Measurements from ENCODE around the gene KMT2A.

KMT2A gene

GRCh38 chr11:118544647-118545010 is 108.3 kb downstream of the KMT2A start:
- no peak overlapping the region for H2AFZ ChIP-seq (ENCODE audit: low read depth, low read length)
- H3K9me3 ChIP-seq (ENCODE audit: insufficient read depth, low read length) = no peaks in the 10 kb centered on the region
- no peak overlapping the region for H3K4me2 ChIP-seq (ENCODE audit: low read length)
- no peak overlapping the region for H3K4me3 ChIP-seq (ENCODE audit: low read length)
- no peak overlapping the region for H3K27ac ChIP-seq (ENCODE audit: low read length)
- H3K9ac ChIP-seq (ENCODE audit: low read length) = no peak overlapping the region
- H3K36me3 ChIP-seq (replicated peaks; ENCODE audit: low read depth, low read length) = no peaks in the 10 kb centered on the region
- H3K79me2 ChIP-seq (ENCODE audit: low read length) = no peaks in the 10 kb centered on the region
- no peaks in the 10 kb centered on the region for H4K20me1 ChIP-seq (ENCODE audit: insufficient read depth, low read length)
- no peaks in the 10 kb centered on the region for H3K4me1 ChIP-seq (ENCODE audit: low read length)
- no peak for TF ChIP-seq EZH2phosphoT487 (IDR thresholded peaks at IDR 0.05; ENCODE audit: low read depth)
- TF ChIP-seq, protein P1, sequence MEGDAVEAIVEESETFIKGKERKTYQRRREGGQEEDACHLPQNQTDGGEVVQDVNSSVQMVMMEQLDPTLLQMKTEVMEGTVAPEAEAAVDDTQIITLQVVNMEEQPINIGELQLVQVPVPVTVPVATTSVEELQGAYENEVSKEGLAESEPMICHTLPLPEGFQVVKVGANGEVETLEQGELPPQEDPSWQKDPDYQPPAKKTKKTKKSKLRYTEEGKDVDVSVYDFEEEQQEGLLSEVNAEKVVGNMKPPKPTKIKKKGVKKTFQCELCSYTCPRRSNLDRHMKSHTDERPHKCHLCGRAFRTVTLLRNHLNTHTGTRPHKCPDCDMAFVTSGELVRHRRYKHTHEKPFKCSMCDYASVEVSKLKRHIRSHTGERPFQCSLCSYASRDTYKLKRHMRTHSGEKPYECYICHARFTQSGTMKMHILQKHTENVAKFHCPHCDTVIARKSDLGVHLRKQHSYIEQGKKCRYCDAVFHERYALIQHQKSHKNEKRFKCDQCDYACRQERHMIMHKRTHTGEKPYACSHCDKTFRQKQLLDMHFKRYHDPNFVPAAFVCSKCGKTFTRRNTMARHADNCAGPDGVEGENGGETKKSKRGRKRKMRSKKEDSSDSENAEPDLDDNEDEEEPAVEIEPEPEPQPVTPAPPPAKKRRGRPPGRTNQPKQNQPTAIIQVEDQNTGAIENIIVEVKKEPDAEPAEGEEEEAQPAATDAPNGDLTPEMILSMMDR (IDR thresholded peaks at IDR 0.05; ENCODE audit: low read depth, low read length) = no peak
- no peaks in the 10 kb centered on the region for H3K27me3 ChIP-seq (ENCODE audit: low read depth, low read length)

- H4K20me1 ChIP-seq (ENCODE audit: insufficient read depth, low read length) = no peaks in the 10 kb centered on the region
- H3K4me1 ChIP-seq (ENCODE audit: low read length) = no peaks in the 10 kb centered on the region
- no peak overlapping the region for H2AFZ ChIP-seq (ENCODE audit: low read depth, low read length)
- no peaks in the 10 kb centered on the region for H3K9me3 ChIP-seq (ENCODE audit: insufficient read depth, low read length)
- no peak overlapping the region for H3K4me3 ChIP-seq (ENCODE audit: low read length)
- H3K36me3 ChIP-seq (replicated peaks; ENCODE audit: low read depth, low read length) = no peaks in the 10 kb centered on the region
- TF ChIP-seq, protein P1 (IDR thresholded peaks at IDR 0.05; ENCODE audit: low read depth, low read length) = no peak
- no peak for TF ChIP-seq EZH2phosphoT487 (IDR thresholded peaks at IDR 0.05; ENCODE audit: low read depth)
- no peaks in the 10 kb centered on the region for H3K27me3 ChIP-seq (ENCODE audit: low read depth, low read length)
- no peak overlapping the region for H3K27ac ChIP-seq (ENCODE audit: low read length)
- H3K79me2 ChIP-seq (ENCODE audit: low read length) = no peaks in the 10 kb centered on the region
- no peak overlapping the region for H3K9ac ChIP-seq (ENCODE audit: low read length)
- no peak overlapping the region for H3K4me2 ChIP-seq (ENCODE audit: low read length)
Observed at GRCh38 chr11:118545533-118545932, 109.2 kb downstream of the KMT2A start.

DNA sequence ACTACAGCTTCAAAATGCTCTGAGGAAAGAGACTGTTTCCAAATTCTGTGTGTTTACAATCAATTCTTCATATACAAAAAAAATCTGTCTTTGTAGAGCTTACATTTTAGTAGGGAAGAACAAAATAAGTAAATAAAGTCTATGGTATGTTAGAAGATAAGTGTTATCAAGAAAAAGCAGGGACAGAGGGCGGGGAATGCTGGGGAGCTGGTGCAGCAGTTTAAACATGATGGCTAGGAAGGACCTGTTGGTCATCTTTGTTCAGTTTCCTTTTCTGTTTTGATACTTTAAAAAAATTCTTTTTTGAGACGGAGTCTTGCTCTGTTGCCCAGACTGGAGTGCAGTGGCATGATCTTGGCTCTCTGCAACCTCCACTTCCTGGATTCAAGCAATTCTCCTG is 110.8 kb downstream of the KMT2A start:
- no peak overlapping the region for H3K4me2 ChIP-seq (ENCODE audit: low read length)
- no peaks in the 10 kb centered on the region for H4K20me1 ChIP-seq (ENCODE audit: insufficient read depth, low read length)
- no peaks in the 10 kb centered on the region for H3K9me3 ChIP-seq (ENCODE audit: insufficient read depth, low read length)
- H3K27me3 ChIP-seq (ENCODE audit: low read depth, low read length) = no peaks in the 10 kb centered on the region
- peaks cover 3% of the 10 kb centered on the region for H3K36me3 ChIP-seq (replicated peaks; ENCODE audit: low read depth, low read length)
- H3K27ac ChIP-seq (ENCODE audit: low read length) = no peak overlapping the region
- H3K79me2 ChIP-seq (ENCODE audit: low read length) = no peaks in the 10 kb centered on the region
- TF ChIP-seq, protein P1 (IDR thresholded peaks at IDR 0.05; ENCODE audit: low read depth, low read length) = no peak
- TF ChIP-seq EZH2phosphoT487 (IDR thresholded peaks at IDR 0.05; ENCODE audit: low read depth) = no peak
- H3K9ac ChIP-seq (ENCODE audit: low read length) = no peak overlapping the region
- H3K4me1 ChIP-seq (ENCODE audit: low read length) = no peaks in the 10 kb centered on the region
- H3K4me3 ChIP-seq (ENCODE audit: low read length) = no peak overlapping the region
- H2AFZ ChIP-seq (ENCODE audit: low read depth, low read length) = no peak overlapping the region

DNA sequence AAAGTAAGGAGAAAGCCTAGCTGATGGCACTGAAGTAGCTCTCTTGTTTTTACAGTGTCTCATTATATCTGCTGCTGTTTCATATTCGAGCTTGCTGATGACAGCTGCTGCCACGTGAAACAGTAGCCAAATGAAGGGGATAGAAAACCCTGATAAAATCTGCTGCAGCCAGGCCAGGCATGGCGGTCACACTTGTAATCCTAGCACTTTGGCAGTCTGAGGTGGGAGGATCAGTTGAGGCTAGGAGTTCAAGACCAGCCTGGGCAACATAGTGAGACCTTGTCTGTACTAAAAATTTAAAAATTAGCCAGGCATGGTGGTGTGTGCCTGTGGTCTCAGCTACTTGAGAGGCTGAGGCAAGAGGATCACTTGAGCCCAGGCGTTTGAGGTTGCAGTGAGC is 116.0 kb downstream of the KMT2A start:
- peaks cover 9% of the 10 kb centered on the region for H3K36me3 ChIP-seq (replicated peaks; ENCODE audit: low read depth, low read length)
- H3K9ac ChIP-seq (ENCODE audit: low read length) = no peak overlapping the region
- TF ChIP-seq EZH2phosphoT487 (IDR thresholded peaks at IDR 0.05; ENCODE audit: low read depth) = no peak
- TF ChIP-seq, protein P1 (IDR thresholded peaks at IDR 0.05; ENCODE audit: low read depth, low read length) = no peak
- no peak overlapping the region for H3K4me2 ChIP-seq (ENCODE audit: low read length)
- H3K4me1 ChIP-seq (ENCODE audit: low read length) = no peaks in the 10 kb centered on the region
- H3K9me3 ChIP-seq (ENCODE audit: insufficient read depth, low read length) = no peaks in the 10 kb centered on the region
- H3K27ac ChIP-seq (ENCODE audit: low read length) = no peak overlapping the region
- no peaks in the 10 kb centered on the region for H3K79me2 ChIP-seq (ENCODE audit: low read length)
- H3K27me3 ChIP-seq (ENCODE audit: low read depth, low read length) = no peaks in the 10 kb centered on the region
- H2AFZ ChIP-seq (ENCODE audit: low read depth, low read length) = no peak overlapping the region
- no peaks in the 10 kb centered on the region for H4K20me1 ChIP-seq (ENCODE audit: insufficient read depth, low read length)
- H3K4me3 ChIP-seq (ENCODE audit: low read length) = no peak overlapping the region
